ENCODE results near the gene APOL2.
"Not testable (repeated sequence)": the region's sequence is repeated elsewhere in the genome, so short reads cannot be mapped to it uniquely, and the experiment has no call there.

Gene APOL2

GRCh38 chr22:36222887-36223450 lies 16.4 kb downstream of the APOL2 start:
- no peak for DNase-seq

- DNase-seq, result no peak
These were observed 17.3 kb downstream of the APOL2 start for GRCh38 chr22:36221799-36222751.

GRCh38 chr22:36220451-36220921 lies 18.8 kb downstream of the APOL2 start:
- no peak for DNase-seq

GRCh38 chr22:36218648-36219193 lies 20.6 kb downstream of the APOL2 start:
- no peak for DNase-seq

DNA sequence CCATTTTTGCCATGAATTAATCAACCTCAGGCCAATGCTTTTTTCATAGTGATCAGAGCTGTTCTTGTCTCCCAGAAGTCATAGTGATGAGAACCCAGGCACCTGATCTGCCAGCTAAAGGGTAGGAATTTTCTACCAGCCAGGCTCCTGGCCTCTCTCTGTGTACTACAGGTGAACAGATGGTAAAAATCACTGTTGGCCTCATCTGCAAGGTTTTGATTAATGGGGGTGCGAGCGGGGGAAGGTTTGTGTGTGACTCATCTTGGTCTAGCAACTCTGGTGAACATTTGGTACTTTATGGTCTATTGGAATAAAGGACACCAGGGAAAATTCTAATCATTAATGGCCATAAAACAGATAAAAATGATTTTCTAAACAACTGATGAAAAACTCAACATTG lies 23.3 kb downstream of the APOL2 start:
- DNase-seq, result no peak

- no peak for DNase-seq
These were observed 25.7 kb downstream of the APOL2 start for GRCh38 chr22:36213586-36213985.

GRCh38 chr22:36212901-36213300 lies 26.4 kb downstream of the APOL2 start:
- no peak for DNase-seq

GRCh38 chr22:36211237-36211861 lies 28.0 kb downstream of the APOL2 start:
- no peak for DNase-seq

- DNase-seq, result no peak
These were observed 29.1 kb downstream of the APOL2 start for GRCh38 chr22:36210224-36210623.

GRCh38 chr22:36209488-36209908 lies 29.8 kb downstream of the APOL2 start:
- DNase-seq, result not testable (repeated sequence)

GRCh38 chr22:36208914-36209313 lies 30.4 kb downstream of the APOL2 start:
- DNase-seq, result no peak

- no peak for DNase-seq
These were observed 31.1 kb downstream of the APOL2 start for GRCh38 chr22:36208162-36208765.

DNA sequence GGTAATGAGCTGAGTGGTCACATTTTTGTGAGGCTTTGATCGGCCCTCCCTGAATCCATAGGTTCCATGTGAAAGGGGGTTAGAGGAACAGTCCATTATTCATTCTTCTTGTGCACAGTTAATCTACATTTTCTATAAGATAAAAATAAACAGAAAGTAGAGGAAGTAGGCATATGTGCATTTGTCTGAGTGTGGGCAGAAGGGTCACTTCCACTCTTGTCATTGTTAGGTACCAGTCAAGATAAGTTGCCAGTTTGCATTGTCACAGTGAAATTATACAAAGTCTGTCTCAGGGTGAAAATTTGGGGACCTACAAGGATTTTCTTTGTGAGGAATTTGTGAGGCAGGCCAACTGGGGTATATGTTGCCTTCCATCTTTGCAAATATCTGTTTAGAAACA lies 33.1 kb downstream of the APOL2 start:
- no peak for DNase-seq

- DNase-seq, result not testable (repeated sequence)
These were observed 33.8 kb downstream of the APOL2 start for GRCh38 chr22:36205573-36205972.

GRCh38 chr22:36204632-36205015 lies 34.7 kb downstream of the APOL2 start:
- no peak for DNase-seq

- no peak for DNase-seq
These were observed 35.2 kb downstream of the APOL2 start for GRCh38 chr22:36204001-36204631.

DNA sequence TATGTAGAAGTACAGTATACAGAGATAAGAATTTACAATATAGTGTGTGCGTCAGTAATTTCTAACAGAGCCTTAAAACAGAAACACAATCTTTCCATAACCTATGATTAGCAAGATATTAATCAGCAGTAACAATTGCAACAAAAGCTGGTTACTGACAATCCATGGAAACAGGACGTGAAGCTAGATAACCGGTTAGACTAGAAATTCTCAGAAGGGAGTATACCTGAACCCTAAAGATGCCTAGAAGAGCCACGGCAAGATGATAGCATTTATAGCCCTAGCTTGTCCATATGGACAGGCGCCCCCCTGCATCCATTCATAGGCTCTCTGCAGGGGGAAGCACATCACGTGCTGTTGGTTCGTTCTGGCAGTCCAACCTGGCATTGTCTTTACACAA lies 35.9 kb downstream of the APOL2 start:
- DNase-seq, result not testable (repeated sequence)

DNA sequence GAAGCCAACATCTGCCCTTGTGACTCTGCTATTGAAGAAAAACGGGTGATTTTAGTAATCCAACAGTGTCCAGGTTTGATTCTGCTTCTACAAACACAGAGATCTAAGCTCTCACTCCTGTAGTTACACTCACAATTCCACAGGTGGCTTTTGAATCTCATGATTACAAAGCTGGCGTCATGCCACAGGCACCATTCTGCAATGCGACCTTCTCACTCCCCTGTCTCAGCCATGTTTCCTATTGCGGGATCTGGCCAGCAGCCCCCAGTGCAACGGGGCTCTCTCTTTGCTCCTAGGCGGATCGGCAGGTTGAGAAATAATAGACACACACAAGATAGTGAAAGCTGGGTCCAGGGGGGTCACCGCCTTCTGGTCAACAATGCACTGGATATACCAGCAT lies 36.4 kb downstream of the APOL2 start:
- DNase-seq, result not testable (repeated sequence)

- no peak for DNase-seq
These were observed 37.6 kb downstream of the APOL2 start, which contains the start of gene APOL4 for GRCh38 chr22:36201630-36202319. Gene APOL4, minus strand, starts transcription at chr22:36201809. Its CDS starts 75 bp downstream, at chr22:36201734.

DNA sequence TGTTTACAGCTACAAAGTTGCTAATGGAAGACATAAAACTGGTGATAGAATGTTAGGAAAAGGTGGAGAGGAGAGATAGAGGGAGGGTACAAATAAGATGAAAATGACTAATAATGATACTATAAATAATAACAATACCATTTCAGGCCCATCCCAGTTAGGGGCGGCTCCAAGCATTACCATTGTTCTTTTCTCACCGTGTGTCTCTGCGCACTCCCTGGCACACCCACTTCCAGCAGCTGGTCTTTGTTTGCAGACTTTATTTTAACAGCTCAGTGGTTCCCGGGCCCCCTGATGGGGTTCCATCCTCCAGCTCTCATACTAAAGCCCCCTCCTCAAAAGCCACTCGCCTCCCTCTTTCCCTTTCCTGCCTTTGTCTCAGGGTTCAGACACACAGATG lies 38.3 kb downstream of the APOL2 start:
- not testable (repeated sequence) for DNase-seq

- DNase-seq, result no peak
These were observed 40.3 kb downstream of the APOL2 start for GRCh38 chr22:36199001-36199551.

Measured in right kidney (tissue), 1 donor.